GM12891 (cell line): ENCODE data around the gene CA10.

Experiments
- POLR2A ChIP-seq: IDR thresholded peaks from 2 replicates; pipeline ENCODE4 v1.6.1; 2011; ENCODE audit warnings: low read depth, low read length, control low read depth
- POLR2AphosphoS5 ChIP-seq: IDR thresholded peaks from 2 replicates; pipeline ENCODE4 v1.6.1; 2011; ENCODE audit warnings: low read depth, low read length, control low read depth
- POU2F2 ChIP-seq: IDR thresholded peaks from 2 replicates; pipeline ENCODE4 v1.6.1; 2011; ENCODE audit warnings: low read depth, mild to moderate bottlenecking, control low read depth, low read length, moderate library complexity
- SPI1 ChIP-seq: IDR thresholded peaks from 2 replicates; pipeline ENCODE4 v1.6.1; 2011; ENCODE audit warnings: low read depth, low read length, control low read depth
- TAF1 ChIP-seq: IDR thresholded peaks from 2 replicates; pipeline ENCODE4 v1.6.1; 2011; ENCODE audit warnings: low read depth, low read length, control low read depth

GRCh38 chr17:51815097-51815496 is 343.4 kb downstream of the CA10 start:
- TF ChIP-seq POLR2AphosphoS5: no peak
- no peak for TF ChIP-seq POLR2A
- TF ChIP-seq POU2F2: no peak
- TF ChIP-seq SPI1: no peak
- no peak for TF ChIP-seq TAF1
